Amniotic epithelial cell (primary cell): ENCODE measurements around the gene HOXD4.

Experiments used
- DNase-seq: peaks from one replicate; pipeline ENCODE4 v3.0.0-alpha.2; 2010; ENCODE audit warnings: low read depth

Gene HOXD4

DNA sequence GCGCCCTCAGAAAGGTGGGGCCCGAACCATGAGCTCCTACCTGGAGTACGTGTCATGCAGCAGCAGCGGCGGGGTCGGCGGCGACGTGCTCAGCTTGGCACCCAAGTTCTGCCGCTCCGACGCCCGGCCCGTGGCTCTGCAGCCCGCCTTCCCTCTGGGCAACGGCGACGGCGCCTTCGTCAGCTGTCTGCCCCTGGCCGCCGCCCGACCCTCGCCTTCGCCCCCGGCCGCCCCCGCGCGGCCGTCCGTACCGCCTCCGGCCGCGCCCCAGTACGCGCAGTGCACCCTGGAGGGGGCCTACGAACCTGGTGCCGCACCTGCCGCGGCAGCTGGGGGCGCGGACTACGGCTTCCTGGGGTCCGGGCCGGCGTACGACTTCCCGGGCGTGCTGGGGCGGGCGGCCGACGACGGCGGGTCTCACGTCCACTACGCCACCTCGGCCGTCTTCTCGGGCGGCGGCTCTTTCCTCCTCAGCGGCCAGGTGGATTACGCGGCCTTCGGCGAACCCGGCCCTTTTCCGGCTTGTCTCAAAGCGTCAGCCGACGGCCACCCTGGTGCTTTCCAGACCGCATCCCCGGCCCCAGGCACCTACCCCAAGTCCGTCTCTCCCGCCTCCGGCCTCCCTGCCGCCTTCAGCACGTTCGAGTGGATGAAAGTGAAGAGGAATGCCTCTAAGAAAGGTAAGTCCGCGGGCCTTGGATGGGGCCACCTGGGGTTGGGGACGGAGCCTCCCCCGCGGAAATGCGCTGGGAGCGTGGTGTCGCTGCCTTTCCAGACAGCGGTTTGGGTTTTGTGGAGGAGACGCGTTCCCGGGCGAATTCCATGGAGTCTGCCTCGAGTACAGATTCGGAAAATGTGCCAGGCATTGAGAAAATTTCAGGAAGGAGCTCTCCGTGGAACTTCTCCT is 37.7 kb downstream of the HOXD4 start:
- no peak for DNase-seq

GRCh38 chr2:176189681-176190641 is 38.6 kb downstream of the HOXD4 start:
- DNase-seq, result no peak

- DNase-seq, result no peak
These were observed 41.0 kb downstream of the HOXD4 start for GRCh38 chr2:176192351-176192750.

- DNase-seq, result no peak
These were observed 41.7 kb downstream of the HOXD4 start for GRCh38 chr2:176193048-176193447.

- no peak for DNase-seq
These were observed 48.6 kb downstream of the HOXD4 start for GRCh38 chr2:176199902-176200301.

DNA sequence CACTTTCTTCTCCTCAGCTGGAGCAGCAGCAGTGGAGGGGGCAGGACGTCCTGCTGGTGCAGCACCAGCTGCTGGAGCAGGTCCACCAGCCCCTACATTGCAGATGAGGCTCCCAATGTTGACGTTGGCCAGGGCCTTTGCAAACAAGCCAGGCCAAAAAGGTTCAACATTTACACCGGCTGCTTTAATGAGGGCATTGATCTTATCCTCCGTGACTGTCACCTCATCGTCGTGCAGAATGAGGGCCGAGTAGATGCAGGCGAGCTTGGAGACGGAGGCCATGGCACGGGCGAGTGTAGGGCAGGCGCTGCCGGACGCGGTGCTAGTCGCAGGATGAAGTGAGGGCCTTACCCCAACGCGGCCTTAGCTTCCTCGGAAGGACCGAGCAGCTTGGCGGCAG is 49.6 kb downstream of the HOXD4 start:
- DNase-seq, result no peak

DNA sequence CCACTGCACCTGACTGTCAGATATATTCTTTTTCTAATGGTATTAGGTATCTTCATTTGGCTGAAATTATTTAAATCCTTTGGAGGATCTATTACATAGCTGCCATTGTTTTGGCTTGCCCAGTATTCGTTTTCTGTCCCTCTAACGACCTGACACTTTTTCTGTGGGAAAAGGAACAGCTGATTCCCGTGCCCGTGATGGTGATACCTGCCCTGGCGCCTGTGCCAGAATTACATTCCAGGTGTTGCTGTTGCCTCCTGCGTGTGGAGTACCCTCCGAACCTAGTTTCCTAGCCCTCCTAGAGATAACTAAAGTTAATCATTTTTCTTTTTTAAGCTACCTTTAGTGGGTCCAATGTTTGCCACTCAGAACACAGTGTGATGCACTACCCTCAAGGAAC is 51.1 kb downstream of the HOXD4 start:
- no peak for DNase-seq
